Suppressor macrophage (primary cell): ENCODE results near the gene ANKRD60.

Experiments used
- DNase-seq, 4 experiments: peaks; one replicate each; pipeline ENCODE4 v3.0.0-alpha.2; 2020 to 2022

Gene ANKRD60

DNA sequence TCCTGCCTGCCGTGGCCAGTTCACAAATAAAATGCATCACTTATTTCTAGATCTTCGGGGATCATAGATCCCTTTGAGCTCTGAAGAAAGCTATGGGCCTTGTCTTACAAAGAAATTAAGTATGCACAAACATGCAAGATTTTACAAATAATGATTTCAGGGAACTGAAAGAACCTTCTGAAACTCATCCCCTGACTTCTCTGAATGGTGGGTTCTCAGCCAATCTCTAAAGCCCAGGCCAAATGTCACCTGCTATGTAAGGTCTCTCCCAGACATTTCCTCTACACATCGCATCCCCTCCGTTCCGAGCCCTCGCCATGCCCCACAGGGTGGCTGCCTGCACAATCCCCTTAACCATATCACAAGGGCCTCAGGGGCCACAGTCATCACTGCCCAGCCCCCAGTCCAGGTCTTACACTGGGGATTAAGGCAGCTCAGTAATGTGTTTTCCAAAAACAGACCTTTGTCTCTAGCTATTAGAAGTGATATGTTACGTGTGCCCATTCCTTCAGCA lies 16.1 kb upstream of the ANKRD60 start:
- DNase-seq, result no peak

DNA sequence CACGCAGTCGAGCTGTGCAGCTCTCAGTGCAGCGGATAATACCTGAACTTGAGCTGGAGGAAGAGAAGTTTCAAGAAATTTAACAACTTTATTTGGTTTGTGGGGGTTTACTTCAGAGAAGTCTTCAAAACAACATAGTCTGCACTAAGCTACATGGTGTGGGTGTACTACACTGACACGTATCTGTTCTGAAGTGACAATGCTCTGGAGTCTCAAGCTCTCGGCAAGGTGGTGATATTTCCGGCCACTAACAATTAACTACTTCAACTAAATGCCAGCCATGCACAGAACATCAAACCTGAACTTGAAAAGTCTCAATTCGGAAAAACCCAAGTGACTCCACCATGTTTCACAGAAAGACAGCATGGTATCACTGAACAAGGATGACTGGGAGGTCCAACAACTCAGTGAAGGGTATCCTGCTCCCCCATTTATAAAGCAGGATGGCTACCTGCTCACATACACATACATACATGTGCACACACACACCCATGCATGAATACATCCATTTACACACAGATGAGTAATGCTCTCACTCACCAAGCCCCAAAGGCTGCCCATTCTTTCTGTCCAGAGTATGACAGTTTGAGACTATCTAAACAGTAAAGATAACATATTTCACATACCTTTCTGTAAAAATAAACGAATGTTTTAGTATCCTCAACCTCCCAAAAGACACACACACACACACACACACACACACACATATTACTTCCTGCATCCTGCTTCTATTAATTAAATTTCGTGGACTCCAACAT lies 15.4 kb upstream of the ANKRD60 start:
- no peak for DNase-seq

DNA sequence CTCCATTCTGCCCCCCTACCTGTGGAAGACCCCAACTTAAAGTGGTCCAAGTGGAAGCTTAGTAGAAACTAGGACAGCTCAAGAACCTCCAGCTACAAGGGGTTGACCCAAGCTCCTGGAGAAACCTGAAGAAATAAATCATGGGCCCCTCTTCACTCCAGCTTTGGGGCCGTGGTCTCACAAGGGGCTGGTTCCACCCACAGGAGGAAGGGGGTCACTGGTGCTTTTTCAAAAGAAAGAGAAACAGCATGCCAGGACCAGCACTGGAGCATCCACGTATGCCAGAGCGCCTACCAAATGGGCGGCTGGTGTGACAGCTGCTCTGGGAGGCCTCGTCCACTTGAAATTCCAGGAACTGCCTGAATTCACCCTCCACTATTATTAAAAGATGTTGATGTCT lies 14.4 kb upstream of the ANKRD60 start:
- DNase-seq, result no peak

DNA sequence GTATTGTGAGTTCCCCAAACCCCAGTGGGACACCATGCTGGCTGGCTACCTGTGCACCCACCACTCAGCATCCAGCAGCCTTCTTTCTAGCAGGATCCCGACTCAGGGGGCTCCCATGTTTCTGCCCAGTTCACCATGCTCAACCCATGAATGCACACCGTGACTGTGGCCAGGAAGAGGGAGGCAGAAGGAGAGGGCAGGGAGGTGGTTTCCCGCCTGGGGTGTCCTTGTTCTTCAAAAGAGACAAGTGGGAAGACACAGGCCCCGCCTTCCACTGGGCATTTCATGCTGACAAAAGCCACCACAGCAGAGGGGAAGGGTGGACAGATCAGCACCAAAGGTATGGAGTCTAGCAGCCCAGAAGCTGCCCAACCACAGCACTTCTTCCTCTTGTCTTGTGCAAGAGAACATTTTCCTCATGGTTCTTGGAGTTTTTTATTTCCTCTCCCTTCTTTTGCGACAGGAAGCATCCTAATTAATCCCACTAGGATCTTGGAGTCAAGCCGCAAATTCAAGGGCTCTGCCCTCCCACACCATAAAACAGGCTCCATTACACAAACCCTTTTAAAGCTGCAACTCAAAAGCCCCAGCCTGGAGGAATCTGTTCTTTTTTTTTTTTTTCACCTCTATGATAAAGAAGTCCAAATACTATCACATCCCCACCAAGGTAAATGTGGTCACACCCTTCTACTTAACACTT lies 13.5 kb upstream of the ANKRD60 start:
- peak in 1 of 4 experiments; percentile 12 for DNase-seq

DNA sequence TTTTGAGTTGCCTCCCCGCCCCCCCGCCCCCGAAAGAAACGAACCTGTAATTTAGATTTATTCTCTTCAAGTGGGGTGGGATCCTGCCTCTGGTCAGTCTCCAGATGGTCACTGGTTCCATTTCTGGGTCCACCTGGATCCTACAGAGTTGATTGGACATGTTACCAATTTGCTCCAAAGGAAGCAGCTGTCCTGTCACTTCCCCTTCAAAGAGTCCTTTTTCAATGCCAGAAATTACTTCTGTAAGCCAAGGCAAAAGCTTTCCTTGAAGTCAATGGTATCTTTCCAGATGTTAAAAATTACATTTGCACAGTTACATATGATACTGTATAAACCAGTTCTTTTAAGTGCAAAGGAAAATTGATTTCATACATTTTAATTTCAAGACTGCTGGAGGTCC lies 12.0 kb upstream of the ANKRD60 start:
- no peak for DNase-seq

DNA sequence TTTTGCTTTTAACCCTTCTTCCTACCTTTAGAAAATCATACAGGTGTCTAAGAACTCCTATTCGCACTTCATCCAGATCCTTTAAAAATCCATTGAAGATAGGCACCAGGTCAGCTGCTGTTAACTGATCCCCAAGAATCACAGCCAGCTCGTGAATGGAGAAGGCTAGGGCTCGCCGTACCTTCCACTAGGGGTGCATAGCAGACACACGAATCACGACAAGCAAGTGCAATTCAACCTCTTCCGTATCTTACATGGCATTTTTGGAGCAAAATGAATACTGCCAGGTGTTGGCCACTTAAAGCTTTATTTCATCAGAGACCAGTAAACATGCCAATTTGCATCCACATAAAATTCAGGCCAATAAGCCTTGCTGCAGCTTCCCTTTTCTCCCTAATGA lies 10.8 kb upstream of the ANKRD60 start:
- no peak for DNase-seq

DNA sequence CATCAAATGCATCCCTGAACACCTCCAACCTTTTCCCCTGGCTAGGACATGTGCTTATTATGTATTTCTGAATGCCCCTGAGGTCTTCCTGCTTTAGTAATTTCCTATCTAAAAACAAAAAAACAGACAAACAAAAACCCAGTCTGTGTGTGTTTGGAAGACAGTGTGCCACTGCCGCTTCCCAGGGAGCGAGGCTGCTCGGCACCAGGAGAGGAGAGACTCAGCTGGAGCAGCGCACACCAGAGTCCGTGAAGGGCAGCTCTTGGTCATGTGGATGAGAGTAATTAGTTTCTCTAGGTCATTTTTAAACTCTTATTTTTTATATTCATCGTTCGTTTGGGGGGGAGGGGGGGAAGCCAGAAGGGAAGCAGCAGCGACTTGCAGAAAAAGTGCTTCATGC lies 10.0 kb upstream of the ANKRD60 start:
- DNase-seq, result no peak

DNA sequence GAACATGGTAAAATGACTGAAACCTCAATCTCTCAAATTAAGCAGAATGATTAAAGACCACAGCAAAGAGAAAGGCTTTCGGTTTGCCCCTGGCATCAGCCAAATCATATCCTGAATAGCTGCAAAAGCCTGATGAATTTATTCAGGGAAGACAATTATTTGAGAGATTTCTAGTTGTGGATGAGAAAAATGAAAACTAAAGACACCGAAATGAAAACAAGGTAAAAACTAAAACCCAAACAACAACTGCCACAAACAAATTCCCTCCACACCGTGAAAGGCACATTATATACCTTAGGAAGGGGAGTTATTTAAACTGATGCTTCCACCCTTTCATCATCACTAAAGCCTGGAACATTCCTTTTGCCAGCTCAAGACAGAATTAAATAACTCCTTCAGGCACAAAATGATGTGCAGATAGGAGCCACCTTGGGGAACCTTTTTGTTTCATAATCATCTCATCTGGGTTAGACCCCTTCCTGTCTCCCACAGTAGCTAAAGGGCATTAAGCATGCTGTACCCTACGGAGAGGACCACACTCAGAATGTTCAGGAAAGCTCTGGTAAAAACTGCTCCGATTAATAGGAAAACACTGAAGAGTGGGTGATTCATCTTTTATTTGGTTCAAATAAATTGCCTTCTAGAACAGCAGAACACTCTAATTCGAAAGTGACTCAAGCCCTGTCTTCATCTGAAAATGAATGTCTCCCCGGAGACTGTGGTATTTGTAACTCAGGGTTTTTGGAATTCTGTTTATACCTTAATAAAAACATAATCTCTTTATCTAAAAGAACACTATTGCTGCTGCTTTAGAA lies 9.1 kb upstream of the ANKRD60 start:
- no peak for DNase-seq

DNA sequence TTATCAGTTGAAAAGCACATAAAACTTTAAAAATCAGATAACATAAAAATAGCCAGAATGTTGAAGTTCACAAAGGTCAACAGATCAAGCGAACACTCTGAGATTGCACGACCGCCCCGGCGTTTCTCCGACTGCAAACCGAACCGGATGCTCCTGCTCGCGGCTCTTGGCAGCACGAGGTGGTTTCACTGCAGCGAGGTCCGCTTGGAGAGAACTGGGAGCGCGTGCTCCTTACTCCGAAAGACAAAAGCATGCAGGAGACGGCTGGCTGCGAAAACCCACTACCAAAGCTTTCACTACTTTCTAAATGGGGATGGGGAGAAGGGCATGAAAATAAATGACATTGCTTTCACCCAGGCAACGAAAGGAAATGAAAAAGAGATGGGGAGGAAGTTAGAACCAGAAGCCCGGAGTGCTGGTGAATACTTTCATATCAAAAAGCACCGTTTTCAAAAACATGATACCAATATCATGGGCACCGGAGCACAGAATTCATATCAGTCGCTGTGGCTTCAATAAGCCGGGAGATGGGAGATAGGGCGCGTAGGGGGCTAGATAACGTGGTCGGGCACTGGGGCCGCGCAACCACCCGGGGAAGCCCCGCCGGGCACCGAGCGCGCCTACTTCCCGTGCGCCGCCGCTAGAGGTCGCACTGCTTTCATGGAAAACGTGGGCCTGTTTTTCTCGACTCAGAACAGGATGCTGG lies 8.3 kb upstream of the ANKRD60 start:
- peak; percentile 68 to 84 (median 82) for DNase-seq

DNA sequence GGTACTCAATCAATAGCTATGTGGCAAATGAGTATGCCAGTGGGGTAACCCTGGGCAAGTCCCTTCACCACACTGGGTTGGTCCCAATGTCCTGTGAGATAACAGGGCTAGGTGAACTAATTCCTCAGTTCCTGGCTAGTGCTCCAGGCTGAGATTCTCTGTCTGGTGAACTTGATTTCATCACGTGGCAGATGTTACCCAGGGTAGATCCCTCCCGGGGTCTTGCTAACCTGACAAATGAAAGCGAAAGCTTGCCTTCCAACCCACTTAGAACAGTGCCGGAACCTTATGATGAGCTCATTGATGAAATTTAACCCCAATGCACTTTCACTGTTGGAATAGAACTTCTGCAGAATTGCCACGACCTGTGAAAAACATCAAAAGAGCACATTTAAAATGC lies 6.6 kb upstream of the ANKRD60 start:
- DNase-seq, result no peak

DNA sequence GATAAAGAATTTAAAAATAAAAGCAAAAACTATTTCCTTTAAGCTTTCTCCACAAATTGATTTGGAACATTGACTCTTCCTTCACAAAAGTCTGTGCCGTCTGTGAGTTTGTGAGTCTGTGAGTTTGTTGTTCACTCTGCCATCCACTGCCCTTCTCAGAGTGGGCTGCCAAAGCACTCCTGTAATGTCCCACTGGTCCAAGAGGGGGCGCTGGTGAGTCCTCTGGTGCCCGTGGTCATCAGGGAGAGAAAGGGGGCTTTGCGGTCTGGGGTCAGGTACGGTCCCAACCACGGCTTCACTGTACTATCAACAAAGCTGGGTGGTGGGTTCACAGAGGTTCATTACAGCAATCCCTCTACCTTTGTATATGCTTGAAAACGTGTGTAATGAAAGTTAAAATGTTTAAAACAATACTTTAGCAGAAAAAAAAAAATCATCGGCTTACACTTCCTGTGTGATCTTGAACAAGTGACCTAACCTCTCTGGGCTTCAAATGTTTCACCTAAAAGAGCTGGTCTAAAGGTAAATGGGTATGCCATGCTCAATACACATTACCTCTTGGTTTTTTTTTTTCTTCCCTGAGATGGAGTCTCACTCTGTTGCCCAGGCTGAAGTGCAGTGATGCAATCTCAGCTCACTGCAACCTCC lies 5.6 kb upstream of the ANKRD60 start:
- DNase-seq, result peak; percentile 34 to 62 (median 50)

DNA sequence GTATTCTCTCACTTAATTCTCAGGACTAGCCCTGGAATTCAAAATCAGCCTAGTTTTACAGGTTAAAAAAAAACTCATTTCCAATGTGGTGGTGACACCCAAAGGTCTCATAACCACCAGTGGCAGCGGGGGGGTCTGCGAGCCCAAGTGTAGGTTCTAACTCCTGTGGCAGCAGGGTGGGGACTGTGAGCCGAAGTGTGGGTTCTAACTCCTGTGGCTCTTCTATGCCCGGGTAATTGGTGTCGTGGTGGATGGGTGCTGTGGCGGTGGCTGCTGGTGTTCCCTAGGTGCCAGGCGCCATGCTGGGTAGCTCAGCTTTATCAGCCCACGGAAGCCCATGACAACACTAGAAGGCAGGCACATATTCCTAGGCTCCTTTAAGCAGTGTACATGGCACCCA lies 4.9 kb upstream of the ANKRD60 start:
- no peak for DNase-seq

DNA sequence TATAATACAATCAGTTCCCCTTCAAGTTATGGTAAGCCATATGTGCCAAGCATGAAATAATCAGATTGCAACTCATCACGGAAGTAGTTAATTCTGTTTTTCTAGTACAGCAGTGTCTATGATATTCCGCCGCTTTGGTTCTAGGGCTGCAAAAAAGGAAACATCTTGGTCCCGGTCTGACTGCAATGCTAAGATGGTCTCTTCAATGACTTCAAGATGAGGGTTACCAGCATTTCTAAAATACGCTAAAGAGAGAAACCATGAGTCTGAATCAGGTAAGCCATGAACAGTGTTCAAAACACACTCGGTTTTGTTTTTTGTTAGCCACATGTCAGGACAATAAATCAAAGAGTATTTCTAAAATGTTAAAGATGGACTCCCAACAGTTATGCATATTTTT lies 3.2 kb upstream of the ANKRD60 start:
- DNase-seq, result no peak

DNA sequence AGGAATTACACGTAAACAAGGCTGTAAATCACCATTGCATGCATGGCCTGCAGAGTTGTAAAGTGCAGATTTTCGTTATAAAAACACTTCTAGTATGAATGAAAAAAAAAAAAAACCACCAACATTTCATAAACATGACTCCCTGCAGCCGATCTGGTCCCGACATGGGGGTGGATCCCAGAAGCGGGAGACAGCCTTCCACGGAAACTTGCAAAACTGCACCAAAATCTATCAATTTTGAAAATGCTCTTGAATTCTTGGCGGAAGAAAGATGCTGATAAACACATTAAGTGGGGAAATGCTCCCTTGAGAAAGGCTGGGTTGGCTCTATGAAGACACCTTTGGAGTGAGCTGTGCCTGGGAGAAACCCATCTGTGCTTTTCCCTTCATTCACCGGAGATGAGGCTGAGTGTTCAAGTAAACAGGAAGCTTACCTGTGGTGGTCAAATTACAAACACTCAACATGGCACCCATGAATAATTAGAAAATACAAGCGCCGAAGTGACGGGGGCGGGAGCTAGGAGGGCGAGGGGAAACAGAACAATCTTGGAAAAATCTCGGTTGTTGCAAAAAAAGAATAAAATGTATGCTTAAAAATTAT lies 845 bp upstream of the ANKRD60 start:
- no peak for DNase-seq

DNA sequence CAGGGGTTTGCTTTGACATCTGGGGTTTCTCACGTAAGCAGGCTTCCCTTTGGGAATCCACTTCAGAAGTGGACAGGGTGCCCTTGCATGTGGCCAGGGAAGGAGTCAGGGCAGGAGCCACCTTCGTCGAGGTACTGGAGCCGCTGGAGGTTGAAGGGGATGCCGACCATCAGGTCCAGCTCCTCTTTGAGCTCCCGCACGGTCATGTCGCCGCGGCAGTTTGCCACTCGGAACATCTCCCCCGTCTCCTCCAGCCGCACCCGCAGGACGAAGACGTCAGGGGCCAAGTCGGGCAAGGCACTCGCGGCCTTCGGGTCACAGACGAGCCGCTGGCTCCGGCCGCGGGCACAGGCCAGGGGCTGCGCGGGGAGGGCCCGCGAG lies 360 bp downstream of the ANKRD60 start:
- peak in 3 of 4 experiments; percentile 13 to 51 (median 47) for DNase-seq

DNA sequence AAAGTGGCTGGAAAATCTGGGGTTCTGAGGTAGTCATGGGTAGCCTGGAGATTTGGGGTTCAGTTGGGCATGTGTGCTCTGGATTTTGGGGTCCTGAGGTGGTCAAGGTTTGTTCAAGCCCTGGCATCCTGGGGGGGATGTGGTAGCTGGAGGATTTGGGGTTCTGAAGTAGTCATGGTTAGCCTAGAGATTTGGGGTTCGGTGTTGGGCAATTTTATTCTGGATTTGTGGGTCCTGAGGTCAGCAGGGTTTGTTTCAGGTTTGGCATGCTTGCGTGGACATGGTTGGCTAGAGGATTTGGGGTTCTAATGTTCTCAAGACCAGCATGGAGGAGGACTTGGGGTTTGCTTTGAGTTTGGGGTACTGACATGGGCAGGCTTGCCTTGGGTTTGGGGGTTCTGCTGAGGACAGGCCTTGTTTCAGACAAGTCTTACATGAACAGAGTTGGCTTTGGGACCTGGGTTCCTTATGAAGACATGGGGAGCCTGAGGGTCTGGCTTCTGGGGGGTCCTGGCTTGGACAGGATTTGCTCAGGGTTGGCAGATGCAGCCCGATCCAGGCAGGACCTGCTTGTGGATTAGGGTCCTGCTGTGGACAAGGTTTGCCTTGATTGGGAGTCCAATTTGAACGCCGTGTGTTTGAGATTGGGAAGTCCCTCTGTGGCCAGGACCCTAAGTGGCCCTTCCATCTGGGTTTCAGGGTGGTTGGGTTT lies 906 bp downstream of the ANKRD60 start:
- DNase-seq, result no peak

DNA sequence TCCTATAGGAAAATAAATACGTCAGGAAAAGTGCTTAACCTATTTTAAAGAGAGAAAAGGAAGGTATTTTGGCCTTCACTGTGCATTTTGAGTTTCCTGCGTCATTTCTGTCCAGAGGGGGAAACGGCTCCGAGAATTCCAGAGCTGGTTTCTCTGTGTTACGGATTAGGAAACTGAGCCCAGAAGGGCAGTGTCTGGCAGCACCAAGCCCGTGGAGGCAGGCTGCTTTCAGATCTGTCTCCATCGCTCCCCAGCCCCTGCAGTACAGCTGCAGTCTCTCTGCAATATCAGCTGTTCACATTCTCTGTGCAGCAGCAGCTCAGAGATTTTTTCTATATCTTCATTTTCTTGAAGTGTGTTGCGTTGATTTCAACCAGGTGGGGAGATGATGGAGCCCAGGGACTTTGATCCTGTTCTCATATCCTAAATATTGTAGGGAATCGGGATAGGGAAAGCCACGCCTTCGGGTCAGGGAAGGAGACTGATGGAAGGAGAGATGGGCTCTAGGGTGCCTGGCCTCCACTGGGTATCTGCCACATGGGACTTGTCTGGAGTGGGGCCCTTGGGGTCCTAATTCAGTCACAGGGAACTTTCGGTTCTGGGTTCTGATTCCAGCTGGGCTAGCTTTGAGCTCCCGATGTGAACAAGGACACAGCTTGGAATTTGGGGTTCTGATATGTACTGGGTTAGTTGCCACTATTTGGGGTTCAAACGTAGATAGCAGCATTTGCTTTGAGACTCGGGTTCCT lies 2.8 kb downstream of the ANKRD60 start:
- no peak for DNase-seq

DNA sequence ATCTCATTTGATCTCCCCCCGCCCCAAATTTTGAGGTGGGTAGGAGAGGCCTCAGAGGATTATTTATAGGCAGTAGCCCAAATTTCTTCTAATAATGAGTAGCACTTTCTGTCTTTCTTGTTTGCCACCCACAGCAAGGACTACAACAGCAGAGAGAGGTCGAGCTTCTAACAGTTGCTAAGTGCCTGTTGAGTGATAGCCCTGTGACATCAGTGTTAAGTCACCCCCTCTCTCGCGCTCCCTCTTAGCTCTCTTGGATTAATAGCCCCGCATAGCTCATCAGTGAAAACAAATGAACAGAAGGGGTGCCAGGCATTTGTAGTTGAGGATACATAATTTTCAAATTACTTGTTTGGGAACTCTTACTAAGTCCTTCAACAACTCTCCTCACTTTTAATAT lies 3.5 kb downstream of the ANKRD60 start:
- DNase-seq, result no peak

DNA sequence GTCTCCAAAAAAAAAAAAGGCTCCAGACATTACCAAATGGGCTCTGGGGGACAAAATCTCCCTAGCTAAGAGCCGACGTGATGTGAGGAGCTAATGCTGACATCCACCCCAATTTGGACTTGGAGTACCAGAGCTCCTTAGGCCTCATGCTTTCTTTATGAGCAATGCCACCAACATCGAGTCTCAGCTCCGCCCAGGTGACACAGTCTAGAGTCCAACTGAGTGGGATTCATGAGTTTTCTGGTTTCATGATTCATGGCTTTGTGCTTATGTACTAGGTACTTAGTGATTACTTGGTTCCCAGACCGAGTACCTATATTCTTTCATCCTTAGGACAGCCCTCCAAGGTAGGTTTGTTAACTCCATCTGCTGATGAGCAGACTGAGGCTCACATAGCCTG lies 4.4 kb downstream of the ANKRD60 start:
- DNase-seq, result no peak

DNA sequence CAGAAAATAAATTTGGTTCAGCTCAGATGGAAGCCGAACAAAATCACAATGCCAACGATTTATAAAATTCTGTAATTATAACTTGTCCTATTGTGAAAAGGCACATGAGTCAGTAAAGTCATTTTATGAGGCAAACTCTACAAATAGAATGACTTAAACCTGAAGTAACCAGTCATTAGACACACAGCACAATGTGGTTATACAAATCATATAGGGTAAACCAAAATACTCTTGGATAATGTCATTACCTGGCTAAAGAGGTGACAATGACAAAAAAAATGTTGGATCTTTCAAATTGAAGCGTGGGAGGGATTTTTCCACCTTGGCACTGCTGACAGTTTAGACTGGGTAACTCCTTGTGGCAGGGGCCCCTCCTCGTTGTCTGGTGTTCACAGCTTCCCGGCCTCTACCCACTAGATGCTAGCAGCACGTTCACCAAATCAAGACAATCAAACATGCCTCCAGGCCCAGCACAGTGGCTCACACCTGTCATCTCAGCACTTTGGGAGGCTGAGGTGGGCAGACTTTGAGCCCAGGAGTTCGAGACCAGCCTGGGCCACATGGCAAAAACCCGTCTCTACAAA lies 5.0 kb downstream of the ANKRD60 start:
- no peak for DNase-seq
